ENCODE data around the gene LRRN2.

LRRN2 gene

GRCh38 chr1:204592246-204592948 is 93.1 kb downstream of the LRRN2 start:
- DNase-seq, result no peak

- DNase-seq, result no peak
Observed at GRCh38 chr1:204591473-204592090, 94.0 kb downstream of the LRRN2 start.

- DNase-seq, result no peak
Observed at GRCh38 chr1:204589409-204590038, 96.0 kb downstream of the LRRN2 start.

GRCh38 chr1:204588826-204589225 is 96.7 kb downstream of the LRRN2 start:
- no peak for DNase-seq

- DNase-seq, result no peak
Observed at GRCh38 chr1:204587621-204588020, 97.9 kb downstream of the LRRN2 start.

- DNase-seq, result no peak
Observed at GRCh38 chr1:204584699-204585372, 100.7 kb downstream of the LRRN2 start.

- DNase-seq, result no peak
Observed at GRCh38 chr1:204583909-204584632, 101.5 kb downstream of the LRRN2 start.

- no peak for DNase-seq
Observed at GRCh38 chr1:204581759-204582158, 103.8 kb downstream of the LRRN2 start.

- DNase-seq, result no peak
Observed at GRCh38 chr1:204580862-204581261, 104.7 kb downstream of the LRRN2 start.

- no peak for DNase-seq
Observed at GRCh38 chr1:204579681-204580080, 105.9 kb downstream of the LRRN2 start.

GRCh38 chr1:204578867-204579664 is 106.5 kb downstream of the LRRN2 start:
- DNase-seq, result no peak

GRCh38 chr1:204577794-204578478 is 107.6 kb downstream of the LRRN2 start:
- DNase-seq, result no peak

GRCh38 chr1:204576422-204576821 is 109.1 kb downstream of the LRRN2 start:
- DNase-seq, result no peak

GRCh38 chr1:204575221-204576190 is 110.0 kb downstream of the LRRN2 start:
- no peak for DNase-seq

- no peak for DNase-seq
Observed at GRCh38 chr1:204574865-204575163, 110.7 kb downstream of the LRRN2 start.

- DNase-seq, result no peak
Observed at GRCh38 chr1:204574016-204574864, 111.3 kb downstream of the LRRN2 start.

- no peak for DNase-seq
Observed at GRCh38 chr1:204572923-204573922, 112.3 kb downstream of the LRRN2 start.

GRCh38 chr1:204571631-204572030 is 113.9 kb downstream of the LRRN2 start:
- DNase-seq, result no peak

Measured in effector CD4-positive, alpha-beta T cell (primary cell).